HS-5 (cell line): ENCODE data around the gene PRKCQ.

Experiments used
- DNase-seq: peaks from one replicate; pipeline ENCODE4 v3.0.0-alpha.2; 2012; ENCODE audit warnings: low read depth

Gene PRKCQ

DNA sequence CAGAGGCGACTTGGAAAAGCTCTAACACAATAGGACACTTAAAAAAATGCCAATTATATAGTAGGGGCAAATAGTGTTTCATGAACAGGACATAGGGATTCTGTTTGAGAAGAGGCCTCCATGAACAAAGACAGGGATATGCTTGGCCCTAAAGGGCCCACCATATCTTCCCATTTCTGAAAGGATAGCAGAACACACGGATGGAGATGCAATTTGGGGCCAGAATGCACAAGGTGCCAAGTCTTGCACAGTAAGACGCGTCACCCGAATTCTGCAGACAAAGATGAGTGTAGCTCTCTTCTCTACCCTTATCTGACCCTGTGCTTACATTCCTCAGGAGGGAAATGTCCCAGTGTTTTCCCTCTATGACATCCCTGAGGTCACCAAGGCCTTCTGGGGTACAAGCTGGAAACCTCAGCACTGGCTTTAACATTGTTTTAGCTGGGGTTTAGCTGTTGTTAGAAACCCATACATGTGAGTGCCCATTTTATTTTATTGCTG is 12.8 kb downstream of the PRKCQ start:
- DNase-seq = no peak

DNA sequence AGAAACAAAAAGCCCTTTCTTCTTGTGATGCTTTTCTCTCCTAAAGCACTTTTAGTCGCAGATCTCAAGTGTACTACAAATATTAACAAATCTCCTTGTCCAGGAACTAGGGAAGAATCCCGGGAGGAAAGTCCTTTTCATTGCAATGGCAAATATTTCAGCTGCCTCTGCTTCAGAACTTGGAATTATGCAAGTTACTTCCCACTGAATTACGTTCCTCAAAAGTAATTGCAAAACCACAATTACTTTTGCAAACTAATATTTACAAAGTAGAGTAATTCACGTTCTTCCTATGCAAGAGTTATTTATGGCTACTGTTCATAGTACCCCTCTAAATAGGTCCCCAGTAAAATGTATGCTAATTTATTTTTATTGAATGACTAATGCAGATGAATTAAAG is 14.5 kb downstream of the PRKCQ start:
- no peak for DNase-seq

DNA sequence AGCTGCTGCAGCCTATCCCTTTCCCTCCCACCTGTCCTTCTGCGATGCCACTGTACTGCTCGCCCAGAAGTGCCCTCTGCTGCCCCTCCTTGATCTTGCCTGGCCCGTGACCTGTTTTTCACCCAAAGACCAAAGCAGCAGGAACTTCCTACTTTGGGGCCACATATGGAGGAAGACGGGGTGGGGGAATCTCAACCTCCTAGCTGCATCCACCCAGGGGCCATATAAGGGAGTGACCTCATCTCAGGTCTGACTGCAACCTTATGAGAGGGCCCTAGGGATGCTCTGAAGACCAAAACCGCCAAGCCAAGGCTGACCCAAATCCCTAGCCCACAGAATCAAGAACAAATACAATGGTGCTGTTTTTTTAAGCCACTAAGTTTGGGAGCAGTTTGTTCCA is 15.7 kb downstream of the PRKCQ start:
- DNase-seq = no peak

DNA sequence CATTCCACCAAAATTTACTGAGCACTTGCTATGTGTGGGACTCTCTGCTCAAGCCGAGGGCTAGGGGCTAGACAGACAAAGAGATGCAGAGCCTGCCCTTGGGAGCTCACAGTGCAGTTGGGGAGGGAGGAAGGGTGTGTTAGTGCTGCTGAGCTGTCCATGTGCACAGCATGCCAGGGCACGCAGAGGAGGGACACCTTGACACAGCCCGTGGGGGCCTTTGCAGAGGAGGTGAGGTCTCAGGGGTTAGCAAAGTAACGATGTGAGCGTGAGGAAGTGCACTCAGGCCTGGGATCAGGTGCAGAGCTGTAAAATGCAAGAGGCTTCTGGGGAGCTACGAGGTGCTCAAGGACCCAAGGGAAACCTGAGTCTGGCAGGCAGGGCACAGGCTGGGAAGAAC is 16.3 kb downstream of the PRKCQ start:
- DNase-seq = no peak

DNA sequence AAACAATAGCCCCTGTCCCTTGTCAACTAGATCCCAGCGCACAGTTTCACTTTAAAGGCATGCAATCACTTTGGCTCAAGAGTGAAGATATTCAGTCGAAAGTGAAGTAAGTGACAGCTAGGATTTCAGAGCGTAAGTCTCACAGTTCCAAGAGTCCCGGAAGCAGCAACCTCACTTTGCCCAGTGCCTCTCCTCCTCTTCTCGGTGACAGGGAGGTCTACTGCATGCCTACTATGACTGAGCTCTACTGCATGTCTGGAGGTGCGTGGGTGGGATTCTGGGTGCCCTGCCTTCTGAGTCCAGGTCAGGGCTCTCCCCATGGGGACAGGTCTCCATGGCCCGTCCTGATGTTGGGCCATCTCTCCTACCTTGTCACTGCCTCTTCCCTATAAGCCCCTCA is 17.0 kb downstream of the PRKCQ start:
- no peak for DNase-seq

DNA sequence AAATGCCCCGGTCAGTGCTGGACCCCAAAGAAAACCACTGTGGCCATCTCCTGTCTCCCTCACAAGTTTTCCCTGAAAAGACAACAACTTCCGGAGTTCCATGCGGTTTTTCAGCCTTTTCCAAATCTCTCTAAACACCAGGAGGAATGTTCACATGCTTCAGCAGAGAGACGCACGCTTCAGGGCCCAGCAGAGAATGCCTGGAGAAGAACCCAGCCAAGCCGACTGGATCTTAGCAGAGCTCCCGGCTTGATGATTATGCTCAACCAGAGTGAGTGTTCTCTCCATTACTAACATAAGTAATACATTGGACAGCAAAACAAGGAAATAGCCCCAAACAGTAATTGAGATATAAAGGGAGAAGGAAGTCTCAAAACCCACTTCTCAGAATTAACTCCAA is 17.9 kb downstream of the PRKCQ start:
- no peak for DNase-seq

DNA sequence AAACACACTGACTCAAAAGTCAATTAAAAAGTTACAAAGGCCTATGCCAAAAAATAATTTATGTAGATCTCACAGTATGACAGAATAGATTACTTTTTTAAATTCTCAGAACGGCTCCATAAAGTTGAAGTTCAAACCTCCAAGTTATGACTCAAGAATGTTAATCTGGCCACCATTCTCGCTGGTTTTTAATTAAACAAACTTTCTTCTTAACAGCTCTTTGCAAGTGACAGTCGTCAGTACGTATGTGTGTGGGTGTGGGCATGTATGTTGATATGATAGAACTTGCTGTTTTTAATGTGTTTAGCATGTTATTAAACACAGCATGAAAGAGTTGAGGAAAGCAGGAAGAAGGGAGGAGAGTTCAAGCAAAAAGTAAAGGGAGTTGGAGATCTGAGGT is 18.5 kb downstream of the PRKCQ start:
- DNase-seq = no peak

DNA sequence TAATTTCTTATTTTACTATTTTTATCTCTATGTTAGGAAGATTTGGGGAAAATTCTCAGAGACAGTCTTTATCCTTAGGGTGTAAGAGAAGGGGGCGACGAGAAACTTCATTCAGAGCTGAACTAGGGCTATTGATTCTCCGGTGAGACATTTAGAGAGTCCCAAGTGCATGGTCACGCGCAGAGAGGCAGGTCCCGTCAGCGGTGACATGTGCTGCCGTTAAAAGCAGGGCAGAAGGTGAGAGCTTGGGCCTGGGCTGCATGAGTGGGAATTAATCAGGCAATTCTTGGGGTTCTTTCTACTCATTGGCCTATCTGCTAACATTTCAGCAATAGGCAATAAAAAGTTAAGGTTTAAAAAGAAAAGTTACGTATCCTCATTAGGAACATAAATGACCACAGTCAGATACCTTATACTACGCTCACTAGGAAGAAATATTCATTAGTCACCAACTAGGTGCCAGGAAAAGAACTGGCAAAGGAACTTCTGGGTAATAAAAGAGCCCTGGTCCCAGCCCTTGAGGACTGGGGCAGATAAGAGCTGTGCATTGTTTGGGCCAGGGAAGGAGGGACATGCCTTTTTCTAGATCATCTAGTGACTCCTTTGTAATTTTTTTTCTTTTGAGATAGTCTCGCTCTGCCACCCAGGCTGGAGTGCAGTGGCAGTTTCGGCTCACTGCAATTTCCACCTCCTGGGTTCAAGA is 21.2 kb downstream of the PRKCQ start:
- DNase-seq = no peak

DNA sequence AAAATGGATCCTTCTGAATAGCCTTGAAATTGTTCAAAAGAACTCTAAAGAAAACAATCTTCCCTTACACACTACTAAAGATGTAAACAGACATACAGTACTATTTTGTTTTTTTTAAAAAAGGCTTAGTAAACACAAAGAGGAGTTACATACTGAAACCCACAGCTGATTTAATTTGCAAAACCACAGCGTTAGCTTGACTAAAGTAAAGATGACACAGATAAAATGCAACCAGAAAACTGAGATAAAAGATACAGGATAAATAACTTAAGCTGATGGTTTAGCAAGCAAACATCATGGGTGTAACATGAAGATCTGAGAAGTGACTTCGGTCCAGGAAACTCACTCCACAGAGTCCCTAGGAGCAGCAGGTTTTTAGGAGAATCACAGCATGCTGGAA is 21.8 kb downstream of the PRKCQ start:
- no peak for DNase-seq

DNA sequence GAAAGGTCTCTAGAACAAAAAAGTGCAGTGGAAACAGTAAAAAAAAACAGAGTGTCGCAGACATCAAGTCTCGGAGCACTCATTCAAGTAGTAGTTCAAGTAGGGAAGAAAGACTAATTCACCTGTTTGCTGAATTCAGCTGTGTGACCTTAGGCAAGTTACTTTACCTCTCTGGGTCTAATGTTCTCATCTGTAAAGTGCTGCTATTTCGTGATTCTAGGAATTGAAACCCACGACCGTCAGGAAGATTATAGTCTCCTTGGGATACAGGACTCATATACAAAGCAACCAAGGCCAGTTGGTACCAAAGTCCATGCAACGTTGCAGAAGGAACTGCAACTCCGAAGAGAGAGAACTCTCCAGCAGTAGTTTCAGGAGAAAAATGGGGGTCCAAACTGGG is 26.1 kb downstream of the PRKCQ start:
- no peak for DNase-seq

DNA sequence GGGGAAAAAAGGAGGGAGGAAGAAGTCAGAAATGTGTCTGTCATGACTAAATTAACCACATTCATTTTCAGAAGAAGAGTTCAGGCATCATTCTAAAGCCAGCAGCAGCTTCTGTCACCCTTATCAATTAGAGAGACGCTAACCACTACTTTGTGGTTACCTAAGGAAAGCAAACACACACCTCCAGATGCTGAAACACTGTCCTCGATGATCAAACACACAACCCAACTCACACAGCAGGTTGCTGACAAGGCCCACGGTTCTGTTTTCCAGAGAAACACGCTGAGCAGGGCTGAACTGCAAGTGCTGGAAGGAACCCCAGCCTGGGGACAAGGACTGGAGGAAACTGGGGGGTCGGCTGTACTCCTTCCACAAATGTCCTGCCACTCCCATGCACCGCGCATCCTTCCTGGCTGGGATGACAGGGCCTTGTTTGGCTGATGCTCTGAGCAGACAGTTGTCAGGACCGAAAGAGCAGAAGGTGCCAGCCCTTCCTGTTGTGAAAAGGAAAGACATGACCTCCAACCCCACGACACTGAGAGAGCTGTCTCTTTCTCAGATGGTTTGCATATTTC is 36.6 kb downstream of the PRKCQ start:
- no peak for DNase-seq

DNA sequence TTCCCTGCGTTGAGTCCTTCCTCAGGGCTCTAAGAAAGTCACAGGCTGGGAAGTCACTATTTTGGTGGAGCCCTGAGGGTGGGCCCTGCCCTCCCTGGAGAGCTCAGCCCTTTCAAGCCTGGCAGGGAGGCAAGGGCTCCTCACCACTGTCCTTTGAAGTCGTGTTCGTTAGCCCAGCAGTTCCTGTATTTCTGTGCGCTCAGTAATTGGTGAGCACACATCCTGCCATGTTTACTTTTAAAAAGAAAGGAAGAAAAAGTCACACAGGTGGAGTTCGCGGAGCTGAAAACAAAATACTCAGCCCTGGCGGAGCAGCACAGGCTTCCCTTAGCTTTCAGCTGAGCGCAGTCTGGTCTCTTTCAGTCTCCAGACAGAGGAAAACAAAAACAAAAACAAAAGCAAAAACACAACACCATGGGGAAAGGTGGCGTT is 37.1 kb downstream of the PRKCQ start:
- DNase-seq = no peak

DNA sequence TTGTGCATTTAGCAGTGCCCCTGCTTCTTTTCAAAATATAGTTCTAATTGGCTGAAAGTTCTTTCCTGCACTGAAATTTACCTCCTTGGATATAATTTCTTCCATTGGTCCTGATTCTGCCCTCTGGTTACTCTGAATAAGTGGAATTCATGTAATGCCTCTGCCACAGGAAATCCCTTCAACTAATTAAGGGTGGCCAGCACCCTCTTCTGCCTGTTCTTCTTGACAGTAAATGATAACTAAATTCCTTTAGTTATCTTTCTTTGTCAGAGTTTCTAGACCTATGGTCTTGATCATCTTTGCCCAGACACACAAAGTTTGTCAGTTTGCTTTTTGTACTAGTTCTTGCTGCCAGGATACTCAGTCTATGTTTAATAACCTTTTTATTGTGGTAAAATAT is 40.2 kb downstream of the PRKCQ start:
- DNase-seq = no peak

DNA sequence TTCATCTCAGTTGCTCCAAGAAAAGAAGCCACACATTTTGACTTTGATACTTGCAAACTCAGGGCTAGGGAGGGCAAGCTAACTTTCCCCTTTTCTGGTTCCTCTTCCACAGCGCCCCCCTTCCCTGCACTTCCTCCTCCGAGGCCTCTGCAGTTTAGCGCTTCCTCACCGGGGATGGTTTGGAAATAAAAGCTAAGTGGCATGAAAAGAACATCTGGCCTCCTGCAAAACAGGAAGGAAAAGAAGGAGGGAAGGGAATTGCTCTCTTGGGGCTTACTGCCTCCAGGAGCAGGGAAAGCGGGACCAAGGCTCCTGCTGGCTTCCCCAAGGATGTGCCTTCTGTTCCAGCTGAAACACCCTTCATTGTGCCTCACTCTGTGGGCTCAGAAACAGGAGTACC is 42.3 kb downstream of the PRKCQ start:
- DNase-seq = no peak

DNA sequence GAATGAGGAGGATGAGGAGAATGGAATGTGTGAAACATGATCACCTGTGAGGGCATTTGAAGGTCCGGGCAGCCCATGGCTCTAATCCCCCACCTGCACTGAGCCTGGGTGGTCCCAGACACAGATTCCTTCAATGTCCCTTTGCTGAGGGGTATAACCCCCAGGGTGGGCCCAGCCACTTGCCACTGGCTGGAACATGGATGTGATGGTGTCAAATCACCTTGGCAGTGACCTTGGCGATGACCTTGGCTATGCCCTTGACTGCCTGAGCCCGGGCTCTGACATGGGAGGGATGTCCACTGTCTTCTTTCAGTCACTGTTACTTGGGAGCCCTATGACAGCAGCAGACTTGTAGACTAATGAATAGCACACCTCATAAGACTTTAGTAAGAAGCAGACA is 44.0 kb downstream of the PRKCQ start:
- DNase-seq = no peak

DNA sequence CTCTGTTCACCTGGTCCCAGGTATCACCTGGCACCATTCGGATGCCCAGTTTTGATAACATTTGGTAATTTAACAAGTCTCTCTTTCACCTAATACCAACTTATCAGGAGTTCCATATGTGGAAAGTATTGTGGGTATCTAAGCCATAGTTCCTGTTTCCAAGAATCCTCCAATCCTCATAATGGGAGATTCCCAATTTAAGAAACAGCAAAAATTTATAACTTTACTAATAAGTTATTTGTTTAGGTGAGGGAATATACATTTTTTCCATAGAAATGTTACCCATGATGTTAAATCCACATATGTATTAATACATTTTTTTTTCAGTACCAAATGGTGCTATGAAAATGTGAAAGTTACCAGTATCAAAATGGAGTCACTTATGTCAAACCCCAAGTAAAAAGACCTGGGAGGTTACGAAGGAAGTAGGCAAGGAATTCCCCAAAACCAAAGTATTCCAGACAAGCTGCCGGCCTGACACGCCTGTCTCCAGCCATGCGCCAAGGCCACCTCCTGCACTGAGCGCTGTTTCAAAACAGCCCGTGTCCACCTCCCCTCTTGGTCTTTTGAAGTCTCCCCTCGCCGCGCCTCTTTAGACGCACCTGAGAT is 44.8 kb downstream of the PRKCQ start:
- no peak for DNase-seq

DNA sequence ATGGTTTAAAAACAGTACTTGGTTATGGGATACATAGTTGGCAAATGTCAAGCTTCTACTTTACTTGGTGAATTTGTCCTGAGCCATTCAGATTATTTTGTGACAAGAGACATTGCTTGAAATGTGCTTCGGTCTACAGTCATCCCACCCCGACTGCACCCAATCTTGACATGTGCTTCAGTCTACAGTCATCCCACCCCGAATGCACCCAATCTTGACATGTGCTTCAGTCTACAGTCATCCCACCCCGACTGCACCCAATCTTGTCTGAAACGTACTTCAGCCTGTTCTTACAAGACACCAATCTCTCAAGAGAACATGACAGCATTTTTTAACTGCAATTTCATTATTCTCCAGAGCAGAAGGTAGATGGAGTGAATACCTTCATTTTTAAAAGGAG is 47.8 kb downstream of the PRKCQ start:
- no peak for DNase-seq

DNA sequence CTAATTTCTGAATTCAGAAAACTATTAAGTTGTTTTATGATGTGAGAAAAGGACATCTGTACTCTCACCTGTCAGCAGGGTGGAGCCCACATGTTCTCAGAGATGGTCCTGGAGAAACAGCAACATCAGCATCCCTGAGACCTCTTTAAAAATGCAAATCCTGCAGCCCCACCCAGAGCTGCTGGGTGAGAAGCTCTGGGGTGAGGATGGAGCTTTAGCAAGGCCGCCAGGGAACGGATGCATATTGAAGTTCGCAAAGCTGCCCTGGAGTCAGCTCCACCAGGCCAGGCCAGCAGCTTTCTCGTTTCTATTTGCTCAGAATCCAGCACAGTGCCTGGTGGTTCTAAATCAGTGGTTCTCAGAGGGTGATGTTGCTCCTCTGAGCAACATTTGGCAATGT is 49.1 kb downstream of the PRKCQ start:
- no peak for DNase-seq

DNA sequence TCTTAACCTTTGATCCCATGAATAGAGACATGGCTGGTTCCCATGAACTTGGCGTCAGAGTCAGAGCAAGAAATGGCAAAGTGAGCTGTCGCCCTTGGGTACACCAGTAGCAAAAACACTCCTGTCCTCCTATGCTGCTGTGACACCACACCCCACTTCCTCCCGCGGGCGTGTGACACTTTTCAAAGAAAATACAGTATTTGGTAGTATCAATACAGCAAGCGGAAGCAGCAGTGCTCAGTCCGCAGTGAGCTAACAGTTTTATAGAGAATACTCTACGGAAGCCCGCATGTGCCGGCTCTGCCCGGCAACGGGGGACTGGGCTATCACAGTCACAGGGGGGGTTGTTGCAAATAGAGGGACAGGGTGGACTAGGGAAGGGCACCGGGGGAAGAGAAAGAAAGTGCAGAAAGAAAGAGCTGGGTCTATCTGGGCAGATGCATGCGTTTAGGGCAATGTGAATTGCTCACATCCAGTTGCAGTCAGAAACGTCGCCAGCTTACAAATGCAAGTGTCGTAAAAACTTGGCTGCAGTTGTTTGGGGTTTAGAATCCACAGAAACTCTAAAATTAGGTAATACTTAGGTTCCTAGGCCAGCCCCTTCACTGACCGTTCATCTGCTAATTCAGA is 49.8 kb downstream of the PRKCQ start:
- no peak for DNase-seq

DNA sequence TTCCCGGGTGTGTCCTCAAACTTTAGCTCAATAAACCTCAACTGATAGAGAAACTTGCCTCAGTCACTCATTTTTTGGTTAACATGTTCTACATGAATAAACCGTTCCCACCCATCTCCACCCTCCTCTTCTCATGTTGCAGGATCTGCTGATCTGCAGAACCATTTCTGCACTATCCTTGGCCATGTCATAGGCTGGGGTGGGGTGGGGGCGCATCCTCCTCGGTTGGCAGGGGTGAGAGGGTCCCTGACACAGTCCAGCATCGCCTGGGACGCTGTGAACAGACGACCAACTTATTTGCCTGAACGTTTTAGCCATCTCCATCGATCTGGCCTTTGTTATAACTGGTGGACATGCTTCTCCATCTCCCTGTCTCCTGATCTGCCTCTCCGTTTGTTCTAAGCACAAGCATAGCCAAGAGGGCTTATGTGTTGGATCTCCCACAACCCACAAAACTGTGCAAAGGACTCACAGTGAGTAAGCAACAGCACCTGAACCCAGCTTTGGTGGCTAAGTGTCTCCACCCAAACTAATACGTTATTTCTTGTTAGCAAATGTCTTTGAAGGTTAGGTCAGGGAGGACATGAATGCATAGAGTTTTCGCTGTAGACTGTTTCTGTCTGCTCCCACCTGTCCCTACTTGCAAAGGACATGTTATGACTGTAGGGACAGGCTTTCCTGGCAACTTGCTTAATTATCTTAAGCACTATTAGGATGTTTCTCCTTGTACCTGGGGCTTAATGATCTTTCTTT is 51.7 kb downstream of the PRKCQ start:
- DNase-seq = no peak

DNA sequence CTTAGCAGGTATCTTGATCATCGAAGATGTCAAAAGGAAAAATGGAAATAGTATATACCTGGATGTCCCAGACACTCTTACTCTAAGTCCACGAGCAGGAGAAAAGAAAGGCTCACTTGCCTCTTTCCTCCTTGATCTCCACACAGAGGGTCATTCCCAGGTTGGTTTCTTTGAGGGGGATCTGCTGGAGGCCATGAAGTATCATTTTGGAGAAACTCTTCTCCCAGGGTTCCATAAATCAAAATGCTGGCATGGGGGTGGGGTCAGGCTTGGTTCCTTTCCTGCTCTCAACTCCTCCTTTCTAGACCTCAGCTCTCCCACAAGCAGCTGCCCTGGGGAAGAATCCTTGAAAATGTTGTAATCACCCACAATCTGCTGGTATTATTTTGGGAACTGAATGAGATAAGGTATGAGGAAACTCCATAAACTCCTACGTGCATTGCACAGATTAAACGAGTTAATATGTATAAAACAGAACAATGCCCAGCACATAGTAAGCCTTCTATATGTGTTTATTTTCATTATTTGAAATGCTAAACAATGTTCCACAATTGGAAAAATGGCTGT is 54.4 kb downstream of the PRKCQ start:
- DNase-seq = no peak

DNA sequence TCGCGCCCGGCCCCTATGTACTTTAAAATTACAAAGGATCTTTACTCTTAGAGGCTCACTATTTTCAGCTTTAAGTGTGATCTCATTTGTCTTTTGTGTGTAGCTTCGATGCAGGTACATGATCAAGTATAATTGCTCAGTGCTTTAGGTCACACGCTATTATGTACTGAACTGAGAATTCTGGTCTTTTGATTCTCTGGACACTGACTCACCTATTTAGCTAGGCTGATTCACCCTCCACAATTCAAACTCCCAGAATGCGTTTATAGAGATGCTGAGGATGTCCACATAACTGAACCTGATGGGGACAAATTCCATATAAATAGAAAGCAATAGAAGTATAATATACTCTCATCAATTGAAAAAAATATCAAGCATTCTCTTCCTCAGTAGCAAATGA is 57.8 kb downstream of the PRKCQ start:
- DNase-seq = no peak
